SK-N-MC (cell line): ENCODE results near the gene CHIC2.

ENCODE experiments used
- EZH2 ChIP-seq: fragments of 200-600 bp; sonication (generic); IDR thresholded peaks from one replicate; pipeline ENCODE4 v1.6.1; 2017; ENCODE audit warnings: antibody characterized with exemption
- FOXP2 ChIP-seq: optimal IDR thresholded peaks from 2 replicates; pipeline ENCODE3; 2011; ENCODE audit warnings: mild to moderate bottlenecking, moderate library complexity; ENCODE audit not compliant: insufficient read depth; ENCODE audit errors: extremely low read length, control extremely low read depth
- POLR2AphosphoS5 ChIP-seq: IDR thresholded peaks from 2 replicates; pipeline ENCODE4 v1.6.1; 2012; ENCODE audit warnings: mild to moderate bottlenecking, low read depth, low read length, borderline replicate concordance

DNA sequence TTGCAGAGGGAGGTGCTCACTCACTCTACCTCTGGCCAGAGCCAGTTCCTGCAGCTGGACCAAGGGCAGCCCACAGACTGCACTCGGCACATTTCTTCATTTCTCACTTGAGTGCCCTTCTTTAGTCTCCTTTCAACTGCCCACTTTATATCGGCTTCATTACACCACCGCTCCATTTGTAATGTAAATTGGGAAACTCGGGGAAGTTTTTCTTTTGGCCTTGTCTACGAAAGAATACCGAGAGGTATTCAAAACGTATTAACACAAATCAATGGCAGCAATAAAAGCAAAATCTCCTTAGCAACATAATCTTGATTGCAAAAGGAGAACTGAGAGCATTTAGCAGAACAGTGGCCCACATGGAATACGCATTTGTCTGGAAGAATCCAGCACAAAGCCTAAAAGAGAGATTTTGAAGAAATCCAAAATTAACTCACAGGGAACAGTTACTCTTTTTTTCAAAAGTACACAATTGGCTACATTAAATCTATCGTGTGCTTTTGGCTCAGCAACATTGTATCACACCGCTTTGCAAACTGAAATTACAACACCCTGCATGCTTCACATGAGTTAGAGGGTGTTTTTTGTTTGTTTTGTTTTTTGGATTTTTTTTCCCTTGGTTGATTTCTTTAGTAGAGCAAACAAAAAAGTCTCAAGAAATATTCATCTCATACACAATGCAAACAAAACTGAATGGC is 62.6 kb downstream of the CHIC2 start:
- TF ChIP-seq POLR2AphosphoS5, result no peak
- no peak for TF ChIP-seq EZH2
- no peak for TF ChIP-seq FOXP2
